CD4-positive, alpha-beta T cell treated with Interferon gamma for 1 hour (primary cell): ENCODE results near the gene ABHD4.
A peak's percentile ranks its signal among the peaks of the same experiment; 100 is the strongest.
"Not testable (repeated sequence)": the region's sequence is repeated elsewhere in the genome, so short reads cannot be mapped to it uniquely, and the experiment has no call there.

Source experiments
- DNase-seq: peaks from one replicate; pipeline ENCODE4 v3.0.0-alpha.2; 2020

ABHD4 gene

GRCh38 chr14:22598099-22598895 lies at the start of gene ABHD4:
Gene ABHD4 (plus strand): TSS chr14:22598300. CDS start chr14:22598307, 7 bp downstream.
- peak; percentile 55 for DNase-seq

- DNase-seq: no peak
Observed at GRCh38 chr14:22549324-22549962, 48.7 kb upstream of the ABHD4 start.

GRCh38 chr14:22549981-22550673 lies 48.0 kb upstream of the ABHD4 start:
- peak; percentile 43 for DNase-seq

- DNase-seq: no peak
Observed at GRCh38 chr14:22551605-22551997, 46.5 kb upstream of the ABHD4 start.

GRCh38 chr14:22552001-22552826 lies 45.9 kb upstream of the ABHD4 start:
- DNase-seq: no peak

- no peak for DNase-seq
Observed at GRCh38 chr14:22552827-22553076, 45.3 kb upstream of the ABHD4 start.

- no peak for DNase-seq
Observed at GRCh38 chr14:22553445-22553844, 44.7 kb upstream of the ABHD4 start.

GRCh38 chr14:22553861-22554497 lies 44.1 kb upstream of the ABHD4 start:
- DNase-seq: not testable (repeated sequence)

- DNase-seq: no peak
Observed at GRCh38 chr14:22554498-22555383, 43.4 kb upstream of the ABHD4 start.

- peak; percentile 56 for DNase-seq
Observed at GRCh38 chr14:22555384-22556011, 42.6 kb upstream of the ABHD4 start.

- DNase-seq: peak; percentile 98
Observed at GRCh38 chr14:22556021-22556989, 41.8 kb upstream of the ABHD4 start.

GRCh38 chr14:22556990-22557623 lies 41.0 kb upstream of the ABHD4 start:
- DNase-seq: peak; percentile 84

GRCh38 chr14:22557846-22558220 lies 40.3 kb upstream of the ABHD4 start:
- no peak for DNase-seq

GRCh38 chr14:22558221-22558913 lies 39.7 kb upstream of the ABHD4 start:
- DNase-seq: peak; percentile 53

- DNase-seq: no peak
Observed at GRCh38 chr14:22559041-22559440, 39.1 kb upstream of the ABHD4 start.

- no peak for DNase-seq
Observed at GRCh38 chr14:22560662-22561365, 37.3 kb upstream of the ABHD4 start.

- DNase-seq: no peak
Observed at GRCh38 chr14:22561366-22561660, 36.8 kb upstream of the ABHD4 start.
